CMK (cell line): Measurements from ENCODE around the gene MBNL2.

Experiments used
- DNase-seq: peaks from one replicate; pipeline ENCODE4 v3.0.0-alpha.2; 2010; ENCODE audit warnings: low read depth

The MBNL2 gene

GRCh38 chr13:97274829-97275649 lies 52.9 kb downstream of the MBNL2 start:
- DNase-seq: no peak

- DNase-seq: no peak
These were observed 53.8 kb downstream of the MBNL2 start for GRCh38 chr13:97275776-97276501.

- no peak for DNase-seq
These were observed 54.7 kb downstream of the MBNL2 start for GRCh38 chr13:97276862-97277269.

GRCh38 chr13:97278435-97279411 lies 56.6 kb downstream of the MBNL2 start:
- DNase-seq: no peak

- DNase-seq: no peak
These were observed 57.8 kb downstream of the MBNL2 start for GRCh38 chr13:97279913-97280312.

- no peak for DNase-seq
These were observed 58.3 kb downstream of the MBNL2 start for GRCh38 chr13:97280478-97280877.

GRCh38 chr13:97281028-97281427 lies 58.9 kb downstream of the MBNL2 start:
- DNase-seq: no peak

GRCh38 chr13:97282705-97283104 lies 60.6 kb downstream of the MBNL2 start:
- no peak for DNase-seq

- no peak for DNase-seq
These were observed 61.8 kb downstream of the MBNL2 start for GRCh38 chr13:97283888-97284287.

- DNase-seq: no peak
These were observed 62.4 kb downstream of the MBNL2 start for GRCh38 chr13:97284558-97284957.

GRCh38 chr13:97285221-97285955 lies 63.3 kb downstream of the MBNL2 start:
- DNase-seq: no peak

GRCh38 chr13:97286317-97287046 lies 64.3 kb downstream of the MBNL2 start:
- no peak for DNase-seq

- DNase-seq: no peak
These were observed 64.9 kb downstream of the MBNL2 start for GRCh38 chr13:97287047-97287383.

- DNase-seq: no peak
These were observed 66.4 kb downstream of the MBNL2 start for GRCh38 chr13:97288486-97288900.

- no peak for DNase-seq
These were observed 67.6 kb downstream of the MBNL2 start for GRCh38 chr13:97289514-97290298.

GRCh38 chr13:97295283-97296182 lies 73.4 kb downstream of the MBNL2 start:
- no peak for DNase-seq

- no peak for DNase-seq
These were observed 74.6 kb downstream of the MBNL2 start for GRCh38 chr13:97296740-97297139.

GRCh38 chr13:97298816-97299215 lies 76.7 kb downstream of the MBNL2 start:
- no peak for DNase-seq

GRCh38 chr13:97300871-97301270 lies 78.7 kb downstream of the MBNL2 start:
- DNase-seq: no peak
